Stimulated activated CD4-positive, alpha-beta T cell treated with anti-CD3 and anti-CD28 coated beads, Interleukin-4, amount 100 ng/mL, for 48 hours (primary cell): Measurements from ENCODE around the gene MTMR4.
"Not testable (repeated sequence)": the region's sequence is repeated elsewhere in the genome, so short reads cannot be mapped to it uniquely, and the experiment has no call there.

ENCODE experiments used
- DNase-seq, 2 donors: peaks; one replicate each; pipeline ENCODE4 v3.0.0-alpha.2; 2020; ENCODE audit warnings: low read depth in 2 of 2

The MTMR4 gene

DNA sequence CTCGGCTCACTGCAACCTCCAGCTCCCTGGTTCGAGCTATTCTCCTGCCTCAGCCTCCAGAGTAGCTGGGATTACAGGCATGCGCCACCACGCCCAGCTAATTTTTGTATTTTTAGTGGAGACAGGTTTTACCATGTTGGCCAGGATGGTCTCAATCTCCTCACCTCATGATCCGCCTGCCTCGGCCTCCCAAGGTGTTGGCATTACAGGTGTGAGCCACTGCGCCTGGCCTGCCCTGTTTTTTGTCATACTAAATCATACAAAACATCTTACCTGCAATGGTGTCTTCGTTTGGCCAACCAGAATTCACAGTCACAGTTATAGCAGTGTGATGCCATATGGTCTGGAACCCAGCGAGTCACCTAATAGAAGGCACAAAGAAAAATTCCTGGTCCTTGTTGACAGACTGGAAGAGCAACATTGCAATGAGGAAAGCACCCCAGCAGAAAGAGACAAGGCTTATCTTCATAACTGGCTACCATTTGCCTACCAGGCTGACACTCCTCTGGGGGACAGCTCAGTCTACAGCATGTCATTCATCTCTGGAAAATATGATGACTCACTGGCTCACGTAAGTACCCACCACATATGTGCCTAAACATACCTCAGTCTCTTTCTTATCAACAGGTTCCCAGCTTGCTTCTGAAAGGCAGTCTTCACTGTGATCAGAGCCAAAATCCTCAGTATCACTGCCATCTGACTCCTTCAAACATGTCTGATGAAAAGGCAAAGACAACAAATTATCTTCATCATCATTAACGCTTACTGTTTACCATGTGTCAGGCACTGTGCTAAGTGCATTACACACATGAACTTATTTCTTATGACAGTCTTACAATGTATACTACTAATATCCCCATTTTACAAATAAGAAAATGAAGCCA lies 22.0 kb downstream of the MTMR4 start:
- DNase-seq, result no peak

DNA sequence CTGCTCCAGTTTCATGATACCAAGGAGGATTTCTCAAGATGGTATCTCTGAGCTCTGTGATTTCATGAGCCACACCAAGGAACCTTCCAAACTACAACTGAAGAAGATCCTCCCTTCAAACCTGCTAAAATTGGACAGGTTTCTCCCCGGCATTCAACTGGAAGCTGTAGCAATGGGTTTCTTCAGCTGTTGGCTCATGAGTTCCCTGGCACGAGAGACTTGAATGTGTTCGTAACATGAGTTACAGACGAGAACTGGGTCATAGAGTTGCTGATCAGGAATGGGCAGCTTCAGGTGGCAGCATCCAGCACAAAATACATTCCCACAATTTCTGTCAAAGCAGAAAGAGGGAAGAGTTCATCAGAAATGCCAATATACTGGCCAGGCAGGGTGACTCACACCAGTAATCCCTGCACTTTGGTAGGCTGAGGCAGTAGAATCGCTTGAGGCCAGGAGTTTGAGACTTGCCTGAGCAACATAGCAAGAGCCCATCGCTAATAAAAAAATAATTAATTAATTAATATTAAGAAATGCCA lies 22.9 kb downstream of the MTMR4 start:
- DNase-seq, result no peak

DNA sequence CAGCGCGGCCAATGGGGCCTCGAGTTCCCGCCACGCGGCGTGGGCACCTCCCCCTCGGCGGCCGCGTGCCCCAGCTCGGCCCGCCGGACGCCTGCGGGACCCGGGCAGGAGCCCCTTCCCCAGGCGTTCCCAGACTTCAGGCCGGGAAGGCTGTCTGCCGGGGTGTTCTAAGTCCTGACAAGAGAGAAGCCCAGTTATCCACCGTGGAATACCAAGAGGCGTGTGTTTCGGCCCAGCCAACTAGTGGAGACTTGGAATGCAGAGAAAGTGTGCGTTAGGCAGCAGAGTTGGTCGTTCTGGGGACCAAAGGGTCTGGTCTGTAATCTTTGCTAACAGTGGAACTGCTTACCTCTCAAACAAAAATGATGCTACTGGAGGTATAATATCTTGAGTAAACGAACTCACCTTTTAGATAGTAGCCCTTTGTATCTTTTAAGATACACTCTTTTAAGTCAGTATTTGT lies 26.0 kb downstream of the MTMR4 start:
- DNase-seq, result no peak

DNA sequence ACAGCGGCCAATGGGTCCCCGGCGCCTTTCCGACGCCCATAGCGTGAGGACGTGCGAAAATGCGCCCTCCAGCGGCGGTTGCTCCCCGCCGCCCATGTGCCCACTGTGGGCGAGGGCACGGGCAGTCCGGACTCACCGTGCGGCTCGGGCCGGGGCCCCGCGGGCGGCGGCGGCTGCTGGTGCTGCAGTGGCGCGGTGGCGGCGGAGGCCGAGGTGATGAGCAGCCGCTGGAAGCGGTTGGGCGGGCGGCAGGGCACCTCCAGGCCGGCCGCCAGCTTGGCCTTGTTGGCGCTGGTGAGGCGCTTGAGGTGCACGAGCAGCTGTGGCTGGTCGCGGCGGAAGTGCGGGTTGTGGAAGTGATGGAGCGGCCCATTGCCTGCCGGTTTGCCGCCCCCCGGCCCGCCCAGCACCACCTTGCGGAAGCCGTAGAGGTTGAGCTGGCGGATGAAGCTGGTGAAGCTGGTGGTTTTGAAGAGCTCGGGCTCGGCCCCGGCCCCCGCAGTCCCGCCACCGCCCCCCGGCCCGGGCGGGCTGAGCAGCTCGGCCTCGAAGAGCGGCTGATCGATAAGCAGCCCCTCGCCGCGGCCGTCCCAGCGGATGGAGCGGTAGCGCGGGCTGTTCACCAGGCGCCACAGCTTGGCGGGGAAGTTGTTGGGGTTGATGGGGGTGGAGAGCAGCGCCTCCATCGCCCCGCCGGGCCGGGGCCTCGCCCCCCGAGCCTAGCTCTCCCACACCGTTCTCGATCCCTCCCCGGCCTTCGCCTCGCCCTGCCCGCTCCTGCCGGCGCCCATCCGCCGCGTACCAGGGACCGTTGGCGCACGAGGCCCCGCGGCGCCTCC lies 26.6 kb downstream of the MTMR4 start, which contains the start of gene HSF5:
Gene HSF5 (minus strand): TSS at position 820 of the 839 bp plus-strand sequence. CDS start 134 bp downstream, at position 686.
- peak; percentile 53 to 65 for DNase-seq

DNA sequence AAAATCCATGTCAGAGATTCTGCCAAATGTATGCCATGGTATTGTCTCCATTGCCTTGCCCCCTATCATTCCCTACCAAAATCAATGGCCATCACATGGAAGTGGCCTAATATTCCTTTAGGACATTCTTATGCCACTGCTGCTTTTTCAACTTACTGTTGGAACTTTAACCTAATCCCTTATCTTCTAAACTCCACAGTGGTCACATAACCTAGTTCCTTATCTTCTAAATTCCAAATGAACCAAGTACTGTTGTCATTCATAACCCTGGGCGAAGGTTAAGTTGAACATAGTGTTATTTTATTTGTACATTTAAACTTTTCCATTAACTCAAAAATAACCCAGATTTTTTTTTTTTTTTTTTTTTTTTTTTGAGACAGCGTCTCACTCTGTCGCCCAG lies 29.8 kb downstream of the MTMR4 start:
- no peak for DNase-seq

DNA sequence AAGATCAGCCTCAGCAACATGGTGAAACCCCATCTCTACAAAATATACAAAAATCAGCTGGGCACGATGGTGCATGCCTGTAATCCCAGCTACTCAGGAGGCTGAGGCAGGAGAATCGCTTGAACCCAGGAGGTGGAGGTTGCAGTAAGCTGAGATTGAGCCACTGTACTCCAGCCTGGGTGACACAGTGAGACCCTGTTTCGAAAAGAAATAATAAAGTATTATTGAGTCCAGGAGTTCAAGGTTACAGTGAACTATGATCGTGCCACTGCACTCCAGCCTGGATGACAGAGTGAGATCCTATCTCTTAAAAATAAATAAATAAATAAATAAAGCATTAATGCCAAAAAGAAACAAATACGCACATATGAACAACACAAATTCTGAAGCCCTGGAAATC lies 32.6 kb downstream of the MTMR4 start:
- not testable (repeated sequence) for DNase-seq

DNA sequence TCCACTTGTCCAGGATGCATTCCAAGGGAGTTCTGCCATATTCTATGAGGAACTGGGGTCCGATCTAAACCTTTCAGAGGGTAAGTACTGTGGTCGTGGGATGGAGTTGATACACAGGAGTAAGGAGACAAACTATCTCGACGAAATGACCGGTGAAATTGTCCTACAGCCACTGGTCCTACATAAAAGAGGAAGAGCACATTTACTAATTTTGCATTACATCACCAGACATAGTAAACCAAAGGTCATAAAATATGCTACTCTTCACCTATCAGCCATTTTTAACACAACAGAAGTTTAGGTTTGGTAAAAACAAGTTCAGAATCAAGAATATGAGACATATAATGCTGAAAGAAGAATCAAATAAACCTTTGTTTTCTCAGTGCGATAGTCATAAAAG lies 34.3 kb downstream of the MTMR4 start:
- no peak for DNase-seq

DNA sequence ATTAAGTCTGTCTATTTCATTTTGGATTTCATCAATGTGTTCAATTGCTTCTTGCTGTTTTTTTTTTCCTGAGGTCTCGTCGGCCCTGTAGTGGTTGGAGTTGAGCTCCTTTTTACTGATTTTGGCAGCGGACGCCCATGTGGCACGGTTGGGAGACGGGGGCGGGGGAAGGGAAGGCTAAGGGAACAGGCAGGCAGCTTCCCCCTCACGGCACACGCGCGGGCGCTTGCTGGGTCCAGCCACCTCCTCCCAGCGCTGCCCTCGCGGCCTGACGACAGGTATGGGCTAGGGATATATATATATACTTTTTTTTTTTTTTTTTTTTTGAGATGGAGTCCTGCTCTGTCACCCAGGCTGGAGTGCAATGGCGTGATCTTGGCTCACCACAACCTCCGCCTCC lies 37.6 kb downstream of the MTMR4 start:
- no peak for DNase-seq

DNA sequence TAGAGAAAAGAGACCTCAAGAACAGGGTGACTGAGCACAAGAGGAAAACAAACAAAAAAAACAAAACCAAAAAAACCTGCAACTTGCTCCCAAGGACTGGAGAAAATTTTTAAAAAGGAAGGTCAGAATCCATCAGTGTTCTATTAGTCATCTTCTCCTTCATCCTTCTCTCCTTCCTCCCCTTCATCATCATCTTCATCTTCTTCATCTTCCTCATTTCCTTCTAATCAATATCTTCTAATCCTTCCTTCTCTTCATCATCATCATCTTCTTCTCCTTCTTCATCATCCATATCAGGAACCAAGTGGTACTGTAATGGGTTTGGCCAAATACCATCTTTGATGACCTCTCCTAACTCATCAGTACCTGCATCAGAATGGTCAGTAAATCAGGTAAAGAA lies 38.5 kb downstream of the MTMR4 start:
- no peak for DNase-seq

DNA sequence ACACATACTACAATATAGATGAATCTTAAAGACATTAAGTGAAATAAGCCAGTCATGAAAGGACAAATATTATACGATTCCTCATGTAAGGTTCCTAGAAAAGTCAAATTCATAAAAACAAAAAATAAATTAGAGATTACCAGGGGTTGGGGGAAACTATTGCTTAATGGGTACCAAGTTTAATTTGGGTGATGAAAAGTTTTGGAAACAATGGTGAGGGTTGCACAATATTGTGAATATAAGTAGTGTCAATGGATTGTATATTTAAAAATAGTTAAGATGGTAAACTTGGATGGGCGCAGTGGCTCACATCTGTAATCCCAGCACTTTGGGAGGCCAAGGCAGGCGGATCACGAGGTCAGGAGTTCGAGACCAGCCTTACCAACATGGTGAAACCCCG lies 44.1 kb downstream of the MTMR4 start:
- DNase-seq, result no peak

DNA sequence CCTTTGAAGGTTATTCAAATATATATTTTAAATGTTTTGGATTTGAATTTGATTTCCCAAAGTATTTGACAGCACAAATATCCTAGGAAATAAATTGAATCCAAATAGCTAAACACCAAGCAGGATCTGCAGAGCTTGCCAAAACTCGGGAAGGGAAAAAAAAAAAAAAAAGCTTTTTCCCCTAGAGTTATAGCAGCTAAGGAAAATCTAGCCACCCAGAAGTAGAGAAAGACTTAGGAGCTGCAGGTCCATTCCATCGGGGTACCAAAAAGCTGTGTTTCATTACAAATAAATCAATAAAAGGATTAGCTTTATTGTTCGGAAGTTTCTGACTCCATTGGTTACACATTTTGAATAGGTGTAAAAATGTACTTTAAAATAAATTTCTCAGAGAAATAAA lies 45.5 kb downstream of the MTMR4 start:
- no peak for DNase-seq

DNA sequence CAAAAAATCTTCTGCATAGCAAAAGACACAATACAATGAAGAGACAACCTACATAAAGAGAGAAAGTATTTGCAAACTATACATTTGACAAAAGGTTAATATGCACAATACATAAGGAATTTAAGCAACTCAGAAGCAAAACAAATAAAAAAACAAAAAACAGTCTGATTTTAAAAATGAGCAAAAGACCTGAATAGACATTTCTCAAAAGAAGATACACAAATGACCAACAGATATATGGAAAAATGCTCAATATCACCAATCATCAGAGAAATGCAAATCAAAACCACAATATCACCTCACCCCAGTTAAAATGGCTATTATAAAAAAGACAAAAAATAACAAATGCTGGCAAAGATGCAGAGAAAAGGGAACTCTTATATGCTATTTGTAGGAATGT lies 58.9 kb downstream of the MTMR4 start:
- DNase-seq, result no peak

DNA sequence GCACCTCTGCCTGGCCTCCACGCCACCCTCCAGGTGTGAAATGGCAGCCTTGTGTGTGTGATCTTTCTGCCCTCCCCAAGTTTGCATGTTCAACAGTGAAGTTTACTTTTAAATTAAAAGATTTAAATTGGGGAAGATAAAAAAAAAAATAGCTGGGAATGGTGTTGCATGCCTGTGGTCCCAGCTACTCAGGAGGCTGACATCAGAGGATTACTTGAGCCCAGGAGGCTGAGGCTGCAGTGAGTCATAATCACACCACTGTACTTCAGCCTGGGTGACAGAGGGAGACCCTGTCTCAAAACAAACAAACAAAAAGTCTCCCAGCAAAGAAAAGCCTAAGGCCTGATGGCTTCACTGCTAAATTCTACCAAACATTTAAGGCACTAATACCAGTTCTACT lies 61.7 kb downstream of the MTMR4 start:
- no peak for DNase-seq

DNA sequence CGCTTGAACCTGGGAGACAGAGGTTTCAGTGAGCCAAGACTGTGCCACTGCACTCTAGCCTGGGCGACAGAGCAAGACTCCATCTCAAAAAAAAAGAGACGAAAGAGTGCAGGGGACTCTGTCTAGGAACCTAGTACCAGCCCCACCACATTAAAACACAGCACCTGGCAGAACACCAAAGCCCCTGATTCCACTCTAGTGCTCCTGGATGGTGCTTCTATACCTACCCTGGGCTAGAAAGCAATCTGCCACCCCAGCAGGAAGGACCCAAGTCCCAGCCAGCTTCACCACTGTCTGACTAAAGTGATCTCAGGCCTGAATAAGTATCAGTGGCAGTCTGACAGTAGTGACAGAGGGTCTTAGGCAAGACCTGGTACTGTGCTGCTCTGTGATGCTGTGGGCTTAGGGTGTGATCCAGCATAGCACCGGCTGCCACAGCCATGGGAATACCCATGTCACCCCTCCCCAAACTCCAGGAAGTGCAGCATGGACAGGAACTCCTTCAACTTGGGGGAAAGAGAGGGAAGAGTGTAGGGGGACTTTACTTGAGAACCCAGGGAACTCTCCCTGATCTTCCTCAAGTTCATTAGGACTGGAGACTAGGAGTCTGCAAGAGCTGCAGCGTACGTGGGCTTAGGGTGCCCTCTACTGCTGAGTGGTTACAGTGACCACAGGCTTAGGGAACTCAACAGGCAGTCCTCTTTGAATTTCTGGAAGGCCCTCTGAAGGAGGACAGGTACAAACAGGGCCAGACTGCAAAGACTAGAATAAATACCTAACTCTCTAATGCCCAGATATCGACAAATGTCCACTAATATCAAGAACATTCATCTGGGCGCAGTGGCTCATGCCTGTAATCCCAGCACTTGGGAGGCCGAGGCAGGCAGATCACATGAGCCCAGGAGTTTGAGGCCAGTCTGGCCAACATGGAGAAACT lies 67.1 kb downstream of the MTMR4 start:
- DNase-seq, result peak; percentile 58 to 64

DNA sequence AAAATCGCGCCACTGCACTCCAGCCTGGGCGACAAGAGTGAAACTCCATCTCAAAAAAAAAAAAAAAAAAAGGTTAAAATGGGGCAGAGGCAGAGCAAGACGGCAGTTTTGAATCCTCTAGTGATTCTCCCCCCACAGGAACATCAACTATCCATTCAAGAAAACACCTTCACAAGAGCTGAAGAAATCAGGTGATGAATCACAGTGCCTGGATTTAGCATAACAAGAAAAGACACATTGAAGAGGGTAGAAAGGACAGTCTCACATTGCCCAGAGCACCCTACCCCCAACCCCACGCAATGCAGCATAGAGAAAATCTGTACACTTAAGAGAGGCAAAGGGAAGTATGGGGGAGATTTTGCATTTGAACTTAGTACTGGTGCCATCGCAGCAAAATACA lies 68.4 kb downstream of the MTMR4 start:
- no peak for DNase-seq
